ENCODE measurements around the gene INSC.

DNA sequence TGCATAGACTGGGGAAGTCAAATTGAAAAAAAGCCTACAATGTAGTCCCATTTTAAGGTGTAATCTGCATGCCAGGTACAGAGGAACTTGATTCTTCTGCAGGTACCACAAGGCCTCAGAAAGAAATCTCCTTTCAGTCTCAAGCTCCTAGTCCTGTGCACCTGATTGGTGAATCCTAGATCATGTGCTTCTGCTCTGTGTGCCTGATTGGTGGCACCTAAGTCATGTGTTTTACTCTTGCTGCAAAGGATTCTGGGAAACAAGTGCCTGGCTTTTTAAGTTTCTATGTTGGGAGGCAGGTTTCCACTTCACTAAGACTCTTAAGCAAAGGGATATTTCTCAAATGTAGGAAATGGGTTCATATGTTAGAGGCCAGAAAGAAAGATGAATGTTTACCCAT is 29.1 kb downstream of the INSC start:
- TF ChIP-seq POLR2A (IDR thresholded peaks at IDR 0.05) = no peak
- TF ChIP-seq, protein P1, sequence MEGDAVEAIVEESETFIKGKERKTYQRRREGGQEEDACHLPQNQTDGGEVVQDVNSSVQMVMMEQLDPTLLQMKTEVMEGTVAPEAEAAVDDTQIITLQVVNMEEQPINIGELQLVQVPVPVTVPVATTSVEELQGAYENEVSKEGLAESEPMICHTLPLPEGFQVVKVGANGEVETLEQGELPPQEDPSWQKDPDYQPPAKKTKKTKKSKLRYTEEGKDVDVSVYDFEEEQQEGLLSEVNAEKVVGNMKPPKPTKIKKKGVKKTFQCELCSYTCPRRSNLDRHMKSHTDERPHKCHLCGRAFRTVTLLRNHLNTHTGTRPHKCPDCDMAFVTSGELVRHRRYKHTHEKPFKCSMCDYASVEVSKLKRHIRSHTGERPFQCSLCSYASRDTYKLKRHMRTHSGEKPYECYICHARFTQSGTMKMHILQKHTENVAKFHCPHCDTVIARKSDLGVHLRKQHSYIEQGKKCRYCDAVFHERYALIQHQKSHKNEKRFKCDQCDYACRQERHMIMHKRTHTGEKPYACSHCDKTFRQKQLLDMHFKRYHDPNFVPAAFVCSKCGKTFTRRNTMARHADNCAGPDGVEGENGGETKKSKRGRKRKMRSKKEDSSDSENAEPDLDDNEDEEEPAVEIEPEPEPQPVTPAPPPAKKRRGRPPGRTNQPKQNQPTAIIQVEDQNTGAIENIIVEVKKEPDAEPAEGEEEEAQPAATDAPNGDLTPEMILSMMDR (IDR thresholded peaks at IDR 0.05) = no peak
